ENCODE data around the gene ADAM23. TPM values are rescaled to one million over a fixed set of nuclear protein-coding genes. Genes with fewer than 3 reads are reported as not detected.

Gene ADAM23
- total RNA-seq, 2 donors from 2014 or later: under 0.01 to 0.26 TPM

DNA sequence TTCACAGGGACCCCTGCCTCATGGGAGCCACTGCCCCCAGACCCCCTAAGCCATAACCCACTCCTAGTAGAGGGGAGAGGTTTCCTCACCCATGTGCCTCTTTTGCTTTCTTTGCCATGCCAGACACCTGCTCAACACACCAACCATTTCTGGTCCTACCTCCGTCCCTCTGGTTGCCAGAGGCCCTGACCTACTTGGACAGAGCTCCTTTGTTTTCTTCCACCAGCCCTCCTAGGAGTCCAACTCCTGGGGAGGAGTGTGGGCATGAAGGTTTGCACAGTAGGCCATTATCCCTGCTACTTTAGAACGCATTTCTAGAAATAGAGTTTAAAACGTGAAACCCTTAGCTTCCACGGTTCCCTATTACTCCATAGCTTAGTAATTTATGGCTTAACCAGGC, 122.3 kb downstream of the ADAM23 start:
- ATAC-seq (no peak), DNase-seq (no peak)
- Histone ChIP-seq H3K27me3 (no peaks in the 10 kb centered on the region), H3K9me3 (no peaks in the 10 kb centered on the region), H3K4me3 (no peak overlapping the region), H3K27ac (no peak overlapping the region), H3K36me3 (replicated peaks in 1 of 2; ENCODE audit: insufficient read depth in 1 of 2, low read depth in 2 of 2) (no peaks in the 10 kb centered on the region), H3K4me1 (no peaks in the 10 kb centered on the region)
- TF ChIP-seq POLR2A (IDR thresholded peaks at IDR 0.05): no peak
- TF ChIP-seq, protein P1, sequence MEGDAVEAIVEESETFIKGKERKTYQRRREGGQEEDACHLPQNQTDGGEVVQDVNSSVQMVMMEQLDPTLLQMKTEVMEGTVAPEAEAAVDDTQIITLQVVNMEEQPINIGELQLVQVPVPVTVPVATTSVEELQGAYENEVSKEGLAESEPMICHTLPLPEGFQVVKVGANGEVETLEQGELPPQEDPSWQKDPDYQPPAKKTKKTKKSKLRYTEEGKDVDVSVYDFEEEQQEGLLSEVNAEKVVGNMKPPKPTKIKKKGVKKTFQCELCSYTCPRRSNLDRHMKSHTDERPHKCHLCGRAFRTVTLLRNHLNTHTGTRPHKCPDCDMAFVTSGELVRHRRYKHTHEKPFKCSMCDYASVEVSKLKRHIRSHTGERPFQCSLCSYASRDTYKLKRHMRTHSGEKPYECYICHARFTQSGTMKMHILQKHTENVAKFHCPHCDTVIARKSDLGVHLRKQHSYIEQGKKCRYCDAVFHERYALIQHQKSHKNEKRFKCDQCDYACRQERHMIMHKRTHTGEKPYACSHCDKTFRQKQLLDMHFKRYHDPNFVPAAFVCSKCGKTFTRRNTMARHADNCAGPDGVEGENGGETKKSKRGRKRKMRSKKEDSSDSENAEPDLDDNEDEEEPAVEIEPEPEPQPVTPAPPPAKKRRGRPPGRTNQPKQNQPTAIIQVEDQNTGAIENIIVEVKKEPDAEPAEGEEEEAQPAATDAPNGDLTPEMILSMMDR (IDR thresholded peaks at IDR 0.05): no peak
- intact Hi-C loops (cut with DNase I): no loop called here
- WGBS, 2 donors: 49 to 52% methylated on average over 4 of the region's 4 CpGs

DNA sequence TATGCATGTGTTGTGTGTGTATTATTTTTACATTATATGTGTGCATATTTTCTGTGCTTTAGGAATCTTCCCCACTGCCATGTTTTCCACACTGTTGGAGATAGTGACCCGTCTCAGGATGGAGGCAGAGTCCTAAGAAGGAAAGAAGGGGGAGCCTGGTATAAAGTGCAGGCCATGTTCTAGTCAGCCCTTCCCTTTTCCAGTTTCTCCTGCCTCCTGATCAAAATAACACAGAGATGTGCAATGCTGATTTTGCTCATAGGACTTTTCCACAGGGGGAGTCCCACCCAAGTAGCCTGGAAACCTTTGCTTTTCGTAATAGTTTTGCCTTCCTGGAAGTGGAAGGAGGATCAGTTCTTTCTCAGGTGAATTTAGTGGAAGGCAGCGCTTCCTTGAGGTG, 126.1 kb downstream of the ADAM23 start:
- no peak for DNase-seq
- intact Hi-C loops (cut with DNase I): no loop called here
- ATAC-seq: no peak
- Histone ChIP-seq H3K4me3 (no peak overlapping the region), H3K9me3 (no peaks in the 10 kb centered on the region), H3K4me1 (no peaks in the 10 kb centered on the region), H3K27ac (no peak overlapping the region), H3K27me3 (no peaks in the 10 kb centered on the region), H3K36me3 (replicated peaks in 1 of 2; ENCODE audit: insufficient read depth in 1 of 2, low read depth in 2 of 2) (no peaks in the 10 kb centered on the region)
- TF ChIP-seq POLR2A (IDR thresholded peaks at IDR 0.05): no peak
- TF ChIP-seq, protein P1 (IDR thresholded peaks at IDR 0.05): no peak
- 73 to 84% methylated on average over 3 of the region's 3 CpGs for WGBS, 2 donors

DNA sequence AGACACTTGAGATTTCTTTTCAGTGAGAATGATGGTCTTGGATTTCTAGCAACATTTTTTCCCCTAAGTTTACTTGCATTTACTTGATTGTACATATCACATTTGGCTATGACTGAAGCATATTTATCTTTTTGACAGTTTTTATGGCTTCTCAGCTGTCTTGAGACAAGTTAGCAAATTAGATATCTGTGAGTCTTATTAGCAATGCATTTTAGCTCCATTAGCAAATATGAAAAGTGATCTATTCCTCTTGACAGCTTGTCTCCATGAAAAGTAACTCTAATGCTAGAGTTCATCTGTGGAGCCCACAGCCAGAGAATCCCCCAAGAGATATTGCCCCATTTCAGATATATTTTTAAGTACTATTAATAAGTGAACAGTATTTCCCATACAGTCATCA, 126.9 kb downstream of the ADAM23 start:
- no peaks in the 10 kb centered on the region for H3K27me3 ChIP-seq
- TF ChIP-seq POLR2A (IDR thresholded peaks at IDR 0.05): no peak
- TF ChIP-seq, protein P1 (IDR thresholded peaks at IDR 0.05): no peak
- H3K9me3 ChIP-seq: no peaks in the 10 kb centered on the region
- no peak overlapping the region for H3K4me3 ChIP-seq
- ATAC-seq: no peak
- DNase-seq: no peak
- H3K4me1 ChIP-seq: no peaks in the 10 kb centered on the region
- no peak overlapping the region for H3K27ac ChIP-seq
- intact Hi-C loops (cut with DNase I): no loop called here
- no peaks in the 10 kb centered on the region for H3K36me3 ChIP-seq (replicated peaks in 1 of 2; ENCODE audit: insufficient read depth in 1 of 2, low read depth in 2 of 2)

DNA sequence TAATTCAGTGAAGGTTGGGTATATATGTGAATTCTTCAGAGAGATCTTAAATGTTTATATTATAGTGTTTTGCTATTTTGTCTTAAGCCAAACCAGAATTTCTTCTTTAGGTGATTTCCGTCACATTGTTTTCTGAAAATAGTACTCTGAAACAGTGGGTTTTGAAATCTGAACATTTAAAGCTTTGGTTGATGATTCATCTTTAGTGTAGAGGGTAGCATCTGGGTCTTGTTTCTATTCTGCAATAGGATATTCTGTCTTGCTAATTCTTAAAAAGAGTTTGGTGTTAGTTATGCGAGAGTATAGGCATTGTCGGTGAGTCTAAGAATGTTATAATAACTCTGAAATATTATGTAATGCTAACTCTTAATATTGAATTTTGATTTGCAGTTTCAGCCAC, 129.4 kb downstream of the ADAM23 start:
- WGBS, 2 donors: 85 to 86% methylated on average over 3 of the region's 3 CpGs
- no peak for TF ChIP-seq POLR2A (IDR thresholded peaks at IDR 0.05)
- TF ChIP-seq, protein P1 (IDR thresholded peaks at IDR 0.05): no peak
- no peak overlapping the region for H3K27ac ChIP-seq
- DNase-seq: no peak
- no peaks in the 10 kb centered on the region for H3K9me3 ChIP-seq
- no peak overlapping the region for H3K4me3 ChIP-seq
- no peaks in the 10 kb centered on the region for H3K27me3 ChIP-seq
- intact Hi-C loops (cut with DNase I): no loop called here
- ATAC-seq: no peak
- H3K36me3 ChIP-seq (replicated peaks in 1 of 2; ENCODE audit: insufficient read depth in 1 of 2, low read depth in 2 of 2): no peaks in the 10 kb centered on the region
- no peaks in the 10 kb centered on the region for H3K4me1 ChIP-seq

DNA sequence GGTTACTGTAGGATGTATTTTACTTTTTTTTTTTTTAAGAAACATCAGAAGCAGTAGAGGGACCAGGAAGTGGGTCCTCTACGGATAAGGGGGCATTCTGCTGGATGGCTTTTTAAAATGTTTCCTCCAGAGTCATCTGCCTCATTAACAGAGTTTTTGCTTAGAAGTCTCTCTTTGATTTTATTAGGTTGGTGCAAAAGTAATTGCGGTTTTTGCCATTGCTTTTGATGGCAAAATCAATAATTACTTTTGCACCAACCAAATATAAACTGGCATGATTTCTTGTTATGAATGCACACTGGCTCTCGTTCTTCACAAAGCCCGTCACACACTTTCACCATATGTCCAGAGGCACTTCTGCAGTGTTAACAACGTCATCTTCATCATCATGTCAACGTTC, 130.5 kb downstream of the ADAM23 start:
- Histone ChIP-seq H3K9me3 (no peaks in the 10 kb centered on the region), H3K4me3 (no peak overlapping the region), H3K4me1 (no peaks in the 10 kb centered on the region), H3K36me3 (replicated peaks in 1 of 2; ENCODE audit: insufficient read depth in 1 of 2, low read depth in 2 of 2) (no peaks in the 10 kb centered on the region), H3K27ac (no peak overlapping the region), H3K27me3 (no peaks in the 10 kb centered on the region)
- intact Hi-C loops (cut with DNase I): no loop called here
- no peak for TF ChIP-seq POLR2A (IDR thresholded peaks at IDR 0.05)
- TF ChIP-seq, protein P1 (IDR thresholded peaks at IDR 0.05): no peak
- ATAC-seq (no peak), DNase-seq (no peak)
- 65 to 76% methylated on average over 6 of the region's 6 CpGs for WGBS, 2 donors

Data from body of pancreas (tissue), 4 donors.